HG03439 (cell line): ENCODE measurements around the gene C11orf91.

Source experiments
- ATAC-seq: cut with Tn5 transposase; IDR thresholded peaks from one replicate; pipeline ENCODE4 v1.9.1; 2021; ENCODE audit warnings: mild to moderate bottlenecking, moderate library complexity; ENCODE audit not compliant: unreplicated experiment

Gene C11orf91

GRCh38 chr11:33654594-33654993 is 46.0 kb downstream of the C11orf91 start:
- ATAC-seq: no peak

- ATAC-seq: no peak
Observed at GRCh38 chr11:33652930-33653329, 47.7 kb downstream of the C11orf91 start.

- no peak for ATAC-seq
Observed at GRCh38 chr11:33652431-33652830, 48.2 kb downstream of the C11orf91 start.

GRCh38 chr11:33651990-33652389 is 48.6 kb downstream of the C11orf91 start:
- ATAC-seq: no peak

- ATAC-seq: no peak
Observed at GRCh38 chr11:33651555-33651954, 49.1 kb downstream of the C11orf91 start.

GRCh38 chr11:33649944-33650343 is 50.7 kb downstream of the C11orf91 start:
- ATAC-seq: no peak
